Transverse colon (tissue), 4 donors: ENCODE measurements around the gene ZDHHC6. TPM values are rescaled to one million over a fixed set of nuclear protein-coding genes. Genes with fewer than 3 reads are reported as not detected.

ENCODE experiments used
- DNase-seq: peaks from one replicate; pipeline ENCODE4 v3.0.0-alpha.2; 2019
- H3K27ac ChIP-seq, 4 donors: fragments of 200-600 bp; sonication (generic); 2 replicates each; pipeline ENCODE4 v1.5.1; 2016 to 2018; ENCODE audit warnings: inconsistent platforms in 4 of 4
- H3K27me3 ChIP-seq: fragments of 200-600 bp; sonication (generic); 2 replicates; pipeline ENCODE4 v1.5.1; 2017; ENCODE audit warnings: inconsistent platforms
- H3K36me3 ChIP-seq, 4 donors: fragments of 200-600 bp; sonication (generic); 2 replicates each; pipeline ENCODE4 v1.5.1; 2017 to 2019; ENCODE audit warnings: inconsistent platforms in 4 of 4
- H3K4me1 ChIP-seq, 4 donors: fragments of 200-600 bp; sonication (generic); 2 replicates each; pipeline ENCODE4 v1.5.1; 2017 to 2020; ENCODE audit warnings: inconsistent platforms in 4 of 4
- H3K4me3 ChIP-seq, 4 donors: fragments of 200-600 bp; sonication (generic); 1 replicate in 1 of 4; 2 replicates in 3 of 4; pipeline versions ENCODE4 v1.5.1 to v1.6.1; 2017 to 2019; ENCODE audit warnings: inconsistent platforms in 4 of 4
- H3K9me3 ChIP-seq, 2 donors: fragments of 200-600 bp; sonication (generic); 2 replicates each; pipeline ENCODE4 v1.5.1; 2017 to 2019; ENCODE audit warnings: inconsistent platforms in 2 of 2
- CTCF ChIP-seq, 5 experiments: fragments of 200-600 bp in 3 of 5; fragments of 450-650 bp in 2 of 5; sonication (generic) in 3 of 5; IDR thresholded peaks; 1 replicate in 2 of 5; 2 replicates in 3 of 5; pipeline ENCODE4 v1.5.1; 2016 to 2017; ENCODE audit warnings: antibody characterized with exemption in 5 of 5, inconsistent platforms in 3 of 5, mild to moderate bottlenecking in 2 of 5, moderate library complexity in 1 of 5
- EP300 ChIP-seq: sonication (generic); formaldehyde crosslinking; IDR thresholded peaks from one replicate; pipeline ENCODE4 v1.6.1; 2017; ENCODE audit warnings: antibody characterized with exemption, low read depth
- POLR2A ChIP-seq: fragments of 450-650 bp; IDR thresholded peaks from one replicate; pipeline ENCODE4 v1.6.1; 2016; ENCODE audit warnings: antibody characterized with exemption, mild to moderate bottlenecking, moderate library complexity
- POLR2AphosphoS5 ChIP-seq, 3 donors: sonication (generic); formaldehyde crosslinking; IDR thresholded peaks; one replicate each; pipeline ENCODE4 v1.6.1; 2016; ENCODE audit warnings: antibody characterized with exemption in 3 of 3
- WGBS, 2 donors: methylation state at CpG; one replicate each; pipeline ENCODE4 v1.1.5; 2018; ENCODE audit warnings: low coverage in 1 of 2; 5-methylcytosine and 5-hydroxymethylcytosine counted together
- in situ Hi-C, 4 donors: fragments of 200-750 bp; cut with MboI; loops; one replicate each; pipeline versions ENCODE4 v1.15.0 to v1.15.1; 2017; ENCODE audit warnings: low sequenced_read_pairs in 3 of 4, low pct_ligation_motif_present in 1 of 4, low pct_unique_long_range_greater_than_20kb in 1 of 4
- intact Hi-C: fragments of 100-400 bp; cut with DNase I; formaldehyde crosslinking; loops from one replicate; pipeline ENCODE4 v1.15.1; 2023; ENCODE audit warnings: low total_unique reads
- total RNA-seq, 4 donors: library from RNA; depleted of rRNA; stranded (reverse); fragments of >200 nt; gene quantifications; one replicate each; pipeline ENCODE4 v1.1.0, GENCODE V29; 2016

ZDHHC6 gene
- total RNA-seq, 4 donors from 2014 or later = 13.1 to 46.4 (median 24.6) TPM

GRCh38 chr10:112448888-112449287 is 2.2 kb upstream of the ZDHHC6 start:
- DNase-seq = no peak
- in situ Hi-C loops (loop anchor here (25.0 kb wide), 1 partner anchor 262 kb away; the partner anchor contains the start of gene GPAM (in 4 of the 4)), intact Hi-C loops (no loop called here)
- TF ChIP-seq CTCF (IDR thresholded peaks at IDR 0.05) = no peak
- 81 to 98% methylated on average over 4 of the region's 4 CpGs for WGBS, 2 donors
- Histone ChIP-seq H3K4me3 (no peak overlapping the region), H3K9me3 (no peaks in the 10 kb centered on the region), H3K27me3 (no peaks in the 10 kb centered on the region), H3K4me1 (peaks cover 7 to 36% (median 23%) of the 10 kb centered on the region in 4 donors), H3K36me3 (peaks cover 0 to 5% (median 0%) of the 10 kb centered on the region in 4 donors), H3K27ac (no peak overlapping the region)

- Histone ChIP-seq H3K36me3 (peaks cover 0 to 5% (median 0%) of the 10 kb centered on the region in 4 donors), H3K4me1 (peaks cover 7 to 36% (median 23%) of the 10 kb centered on the region in 4 donors), H3K27me3 (no peaks in the 10 kb centered on the region), H3K27ac (peak overlapping the region; percentile 86 to 90 (median 89)), H3K4me3 (peak overlapping the region; percentile 63 to 85 (median 76)), H3K9me3 (no peaks in the 10 kb centered on the region)
- WGBS, 2 donors = 0 to 2% methylated on average over 10 of the region's 10 CpGs
- intact Hi-C loops = no loop called here
- no peak for TF ChIP-seq POLR2A
- no peak for TF ChIP-seq CTCF (IDR thresholded peaks at IDR 0.05)
- TF ChIP-seq EP300 = no peak
- no peak for TF ChIP-seq POLR2AphosphoS5 (IDR thresholded peaks at IDR 0.05)
- in situ Hi-C loops = loop anchor here (25.0 kb wide), 1 partner anchor 260 kb away; the partner anchor contains the start of gene GPAM (in 4 of the 4)
- no peak for DNase-seq
Observed at GRCh38 chr10:112447620-112447928, 860 bp upstream of the ZDHHC6 start.

GRCh38 chr10:112446055-112446854 is 459 bp downstream of the ZDHHC6 start:
- DNase-seq = peak; percentile 28
- H3K36me3 ChIP-seq = peaks cover 0 to 15% (median under 1%) of the 10 kb centered on the region in 4 donors

More at GRCh38 chr10:112446055-112446854, 459 bp downstream of the ZDHHC6 start:
- Histone ChIP-seq H3K4me3 (peak overlapping the region; percentile 63 to 85 (median 76)), H3K9me3 (no peaks in the 10 kb centered on the region), H3K27me3 (no peaks in the 10 kb centered on the region), H3K27ac (peak overlapping the region; percentile 86 to 90 (median 89)), H3K4me1 (peaks cover 7 to 31% (median 23%) of the 10 kb centered on the region in 4 donors)
- WGBS, 2 donors = 0 to 4% methylated on average over 8 to 20 of the region's 20 CpGs
- intact Hi-C loops (no loop called here), in situ Hi-C loops (loop anchor here (25.0 kb wide), 1 partner anchor 259 kb away; the partner anchor contains the start of gene GPAM (in 4 of the 4))
- no peak for TF ChIP-seq EP300
- peak in 2 of 5 experiments; percentile 12 to 30 for TF ChIP-seq CTCF (IDR thresholded peaks at IDR 0.05)
- no peak for TF ChIP-seq POLR2AphosphoS5 (IDR thresholded peaks at IDR 0.05)
